Natural killer cell (primary cell): ENCODE results near the gene FBXO48. TPM values are rescaled to one million over a fixed set of nuclear protein-coding genes. Genes with fewer than 3 reads are reported as not detected.

Source experiments
- ATAC-seq, 3 donors: fragments of 150-1000 bp in 2 of 3; fragments of 200-7000 bp in 1 of 3; cut with Tn5 transposase; 1 replicate in 1 of 3; 2 replicates in 2 of 3; pipeline ENCODE4 v1.10.0; 2021; ENCODE audit warnings: mild to moderate bottlenecking in 2 of 3, moderate library complexity in 2 of 3
- DNase-seq, 2 donors: peaks; one replicate each; pipeline versions ENCODE4 v3.0.0 to v3.0.0-alpha.2; 2013 to 2021; ENCODE audit warnings: mixed read lengths in 1 of 2
- H3K27ac ChIP-seq: one replicate; pipeline ENCODE4 v1.5.1; 2013; ENCODE audit warnings: mild to moderate bottlenecking, low read length
- H3K27me3 ChIP-seq: one replicate; pipeline ENCODE4 v1.6.1; 2013; ENCODE audit warnings: low read length; ENCODE audit not compliant: control insufficient read depth, insufficient read depth
- H3K36me3 ChIP-seq: one replicate; pipeline ENCODE4 v1.6.1; 2013; ENCODE audit warnings: low read length; ENCODE audit not compliant: control insufficient read depth, insufficient read depth
- H3K4me1 ChIP-seq: one replicate; pipeline ENCODE4 v1.6.1; 2013; ENCODE audit warnings: low read length; ENCODE audit not compliant: control insufficient read depth, insufficient read depth
- H3K4me3 ChIP-seq: one replicate; pipeline ENCODE4 v1.5.1; 2013; ENCODE audit warnings: low read length
- H3K9me3 ChIP-seq: one replicate; pipeline ENCODE4 v1.6.1; 2013; ENCODE audit warnings: low read length; ENCODE audit not compliant: control insufficient read depth, insufficient read depth
- H3K27ac Mint-ChIP-seq, 2 donors: one replicate each; pipeline ENCODE4 v1.8.0; 2022; ENCODE audit warnings: mild to moderate bottlenecking in 2 of 2, mixed read lengths in 2 of 2, moderate library complexity in 1 of 2
- H3K27me3 Mint-ChIP-seq, 2 donors: one replicate each; pipeline ENCODE4 v1.8.0; 2022; ENCODE audit warnings: low read depth in 2 of 2, mixed read lengths in 2 of 2
- H3K36me3 Mint-ChIP-seq: one replicate; pipeline ENCODE4 v1.8.0; 2022; ENCODE audit warnings: mixed read lengths
- H3K4me1 Mint-ChIP-seq, 2 donors: one replicate each; pipeline ENCODE4 v1.8.0; 2022; ENCODE audit warnings: mixed read lengths in 2 of 2
- H3K4me3 Mint-ChIP-seq: one replicate; pipeline ENCODE4 v1.8.0; 2022; ENCODE audit warnings: mild to moderate bottlenecking, moderate library complexity, mixed read lengths
- H3K9me3 Mint-ChIP-seq, 2 donors: one replicate each; pipeline ENCODE4 v1.8.0; 2022; ENCODE audit warnings: mixed read lengths in 2 of 2
- CTCF ChIP-seq: fragments of 200-600 bp; IDR thresholded peaks from one replicate; pipeline ENCODE4 v1.8.0; 2022; ENCODE audit warnings: antibody characterized with exemption
- WGBS: methylation state at CpG from one replicate; pipeline ENCODE4 v1.1.7; 2013; ENCODE audit warnings: missing lambda C conversion rate; ENCODE audit not compliant: insufficient coverage; 5-methylcytosine and 5-hydroxymethylcytosine counted together
- intact Hi-C: fragments of 100-400 bp; cut with micrococcal nuclease; formaldehyde crosslinking; loops from one replicate; pipeline ENCODE4 v1.14.2; 2022
- total RNA-seq, 4 donors: library from RNA; stranded (reverse); fragments of 120-200 nt in 1 of 4; gene quantifications; one replicate each; pipeline versions ENCODE4 v1.2.3 to v1.2.4, GENCODE V29; 2013 to 2022

Gene FBXO48
- total RNA-seq, 3 donors from 2014 or later (not counting 1 experiment from before 2014, with no cell fraction given) = 0.96 to 1.3 (median 1.1) TPM

- Mint-ChIP-seq H3K36me3 (no peaks in the 10 kb centered on the region), H3K27ac (peak overlapping the region; percentile 83 to 87), H3K27me3 (no peaks in the 10 kb centered on the region), H3K4me3 (no peak overlapping the region), H3K4me1 (peaks cover 73 to 78% of the 10 kb centered on the region in 2 donors), H3K9me3 (no peaks in the 10 kb centered on the region)
- no peak overlapping the region for H3K4me3 ChIP-seq
- no peaks in the 10 kb centered on the region for H3K27me3 ChIP-seq
- intact Hi-C loops = no loop called here
- TF ChIP-seq CTCF = no peak
- H3K9me3 ChIP-seq = no peaks in the 10 kb centered on the region
- no peaks in the 10 kb centered on the region for H3K36me3 ChIP-seq
- H3K27ac ChIP-seq = no peak overlapping the region
- WGBS = 98% methylated on average over 9 of the region's 9 CpGs
- H3K4me1 ChIP-seq = peaks cover 49% of the 10 kb centered on the region
- ATAC-seq (no peak), DNase-seq (no peak)
These were observed 50.9 kb downstream of the FBXO48 start for GRCh38 chr2:68416081-68416675.

GRCh38 chr2:68415521-68415920 is 51.6 kb downstream of the FBXO48 start:
- no peak for DNase-seq
- Mint-ChIP-seq H3K4me3 (no peak overlapping the region), H3K9me3 (no peaks in the 10 kb centered on the region), H3K27me3 (no peaks in the 10 kb centered on the region), H3K27ac (peak overlapping the region in 1 of 2 donors; percentile 83), H3K36me3 (no peaks in the 10 kb centered on the region), H3K4me1 (peaks cover 74 to 75% of the 10 kb centered on the region in 2 donors)
- Histone ChIP-seq H3K4me3 (no peak overlapping the region), H3K36me3 (no peaks in the 10 kb centered on the region), H3K27me3 (no peaks in the 10 kb centered on the region), H3K4me1 (peaks cover 49% of the 10 kb centered on the region), H3K9me3 (no peaks in the 10 kb centered on the region), H3K27ac (no peak overlapping the region)
- TF ChIP-seq CTCF = no peak
- intact Hi-C loops = no loop called here
- no peak for ATAC-seq

GRCh38 chr2:68414876-68415275 is 52.2 kb downstream of the FBXO48 start:
- 95% methylated on average over 3 of the region's 3 CpGs for WGBS
- Mint-ChIP-seq H3K36me3 (no peaks in the 10 kb centered on the region), H3K9me3 (no peaks in the 10 kb centered on the region), H3K4me1 (peaks cover 74 to 78% of the 10 kb centered on the region in 2 donors), H3K27ac (peak overlapping the region; percentile 35 to 83), H3K27me3 (no peaks in the 10 kb centered on the region), H3K4me3 (no peak overlapping the region)
- H3K27me3 ChIP-seq = no peaks in the 10 kb centered on the region
- peaks cover 49% of the 10 kb centered on the region for H3K4me1 ChIP-seq
- intact Hi-C loops = no loop called here
- TF ChIP-seq CTCF = no peak
- DNase-seq = no peak
- no peak for ATAC-seq
- no peaks in the 10 kb centered on the region for H3K36me3 ChIP-seq
- no peak overlapping the region for H3K27ac ChIP-seq
- no peak overlapping the region for H3K4me3 ChIP-seq
- H3K9me3 ChIP-seq = no peaks in the 10 kb centered on the region

- Histone ChIP-seq H3K4me3 (no peak overlapping the region), H3K36me3 (no peaks in the 10 kb centered on the region), H3K4me1 (peaks cover 46% of the 10 kb centered on the region), H3K27me3 (no peaks in the 10 kb centered on the region), H3K27ac (no peak overlapping the region), H3K9me3 (no peaks in the 10 kb centered on the region)
- no peaks in the 10 kb centered on the region for H3K27me3 Mint-ChIP-seq
- H3K4me1 Mint-ChIP-seq = peaks cover 74 to 77% of the 10 kb centered on the region in 2 donors
- ATAC-seq (no peak), DNase-seq (no peak)
- intact Hi-C loops = no loop called here
- H3K36me3 Mint-ChIP-seq = no peaks in the 10 kb centered on the region
- H3K4me3 Mint-ChIP-seq = no peak overlapping the region
- peak overlapping the region; percentile 35 to 88 for H3K27ac Mint-ChIP-seq
- no peaks in the 10 kb centered on the region for H3K9me3 Mint-ChIP-seq
- TF ChIP-seq CTCF = no peak
These were observed 52.6 kb downstream of the FBXO48 start for GRCh38 chr2:68414452-68414851.
